SU-DHL-6 (cell line): ENCODE data around the gene PRSS38.

Source experiments
- H2AFZ ChIP-seq: fragments of 200-600 bp; sonication (generic); 2 replicates; pipeline ENCODE4 v1.6.1; 2014; ENCODE audit warnings: low read depth, mild to moderate bottlenecking, moderate library complexity, mixed read lengths, antibody characterized with exemption, low read length; ENCODE audit not compliant: severe bottlenecking
- H3F3A ChIP-seq: fragments of 200-600 bp; shearing (Covaris generic); 2 replicates; pipeline ENCODE4 v1.6.0; 2016; ENCODE audit warnings: antibody characterized with exemption, mild to moderate bottlenecking; ENCODE audit not compliant: insufficient read depth
- H3K27ac ChIP-seq: fragments of 200-600 bp; sonication (generic); 2 replicates; pipeline ENCODE4 v1.5.1; 2016; ENCODE audit warnings: low read depth, mild to moderate bottlenecking, low read length, moderate library complexity, mixed read lengths
- H3K27me3 ChIP-seq: fragments of 200-600 bp; sonication (generic), shearing (Covaris generic); 2 replicates; pipeline ENCODE4 v1.6.0; 2014; ENCODE audit warnings: mild to moderate bottlenecking, low read length
- H3K36me3 ChIP-seq: fragments of 200-600 bp; sonication (generic); 2 replicates; pipeline ENCODE4 v1.6.1; 2014; ENCODE audit warnings: mild to moderate bottlenecking, low read length, mixed read lengths
- H3K4me2 ChIP-seq: fragments of 300-600, 200-600 bp; shearing (Covaris generic), sonication (generic); 2 replicates; pipeline ENCODE4 v1.6.0; 2014; ENCODE audit warnings: low read length, low read depth, mild to moderate bottlenecking; ENCODE audit not compliant: poor library complexity, severe bottlenecking
- H3K4me3 ChIP-seq: fragments of 200-600 bp; sonication (generic); 2 replicates; pipeline ENCODE4 v1.5.1; 2014; ENCODE audit warnings: antibody characterized with exemption, low read length, mild to moderate bottlenecking, mixed read lengths; ENCODE audit not compliant: insufficient read depth, poor library complexity, severe bottlenecking
- H3K79me2 ChIP-seq: fragments of 200-600 bp; sonication (generic); 2 replicates; pipeline ENCODE4 v1.6.1; 2014; ENCODE audit warnings: mild to moderate bottlenecking, low read length, moderate library complexity; ENCODE audit not compliant: insufficient read depth
- H3K9ac ChIP-seq: fragments of 200-600 bp; sonication (generic); 2 replicates; pipeline ENCODE4 v1.7.0; 2014; ENCODE audit warnings: mild to moderate bottlenecking, low read length
- H3K9me2 ChIP-seq: fragments of 200-600 bp; sonication (generic); replicated peaks from 2 replicates; pipeline ENCODE4 v1.6.1; 2014; ENCODE audit warnings: low read length; ENCODE audit not compliant: insufficient read depth
- H3K9me3 ChIP-seq: fragments of 200-600 bp; sonication (generic); 2 replicates; pipeline ENCODE4 v1.6.1; 2014; ENCODE audit warnings: low read length, mixed read lengths; ENCODE audit not compliant: insufficient read depth
- H4K20me1 ChIP-seq: fragments of 200-600 bp; sonication (generic); 2 replicates; pipeline ENCODE4 v1.6.1; 2014; ENCODE audit warnings: low read depth, mild to moderate bottlenecking, antibody characterized with exemption, low read length, moderate library complexity, mixed read lengths
- EZH2phosphoT487 ChIP-seq: fragments of 200-600 bp; sonication (generic), shearing (Covaris generic); conservative IDR thresholded peaks from 2 replicates; pipeline ENCODE4 v1.6.1; 2018; ENCODE audit warnings: mild to moderate bottlenecking, antibody characterized with exemption, low read length, moderate library complexity, mixed read lengths
- TF ChIP-seq, protein P1 (sequence below): fragments of 200-600 bp; sonication (generic); IDR thresholded peaks from one replicate; pipeline ENCODE4 v1.5.1; 2017; ENCODE audit warnings: antibody characterized with exemption, mild to moderate bottlenecking, low read length, moderate library complexity; ENCODE audit not compliant: insufficient read depth, poor library complexity, severe bottlenecking

PRSS38 gene

DNA sequence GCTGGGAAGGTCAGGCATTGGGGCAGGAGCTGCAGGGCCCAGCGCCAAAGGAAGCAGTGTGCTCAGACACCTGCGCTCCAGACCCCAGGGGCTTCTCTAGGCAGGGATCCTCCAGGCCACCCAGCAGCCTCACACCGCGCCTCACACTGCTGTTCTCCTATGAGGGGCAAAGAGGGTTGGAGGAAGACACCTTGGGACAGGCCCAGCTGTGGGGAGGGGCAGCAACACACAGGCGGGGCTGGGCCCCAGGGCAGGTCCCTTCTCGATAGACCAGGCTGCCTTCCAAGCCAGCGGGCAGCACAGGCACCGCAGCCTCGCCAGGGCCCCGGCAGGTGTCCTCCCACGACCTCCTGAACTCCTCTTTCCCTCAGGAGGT lies 20.7 kb upstream of the PRSS38 start:
- Histone ChIP-seq H3F3A (no peaks in the 10 kb centered on the region), H3K4me3 (no peak overlapping the region), H3K9ac (no peak overlapping the region), H3K27ac (no peak overlapping the region), H3K79me2 (no peaks in the 10 kb centered on the region), H3K9me3 (no peaks in the 10 kb centered on the region), H3K4me2 (no peak overlapping the region), H2AFZ (no peak overlapping the region), H3K36me3 (no peaks in the 10 kb centered on the region), H4K20me1 (no peaks in the 10 kb centered on the region), H3K27me3 (no peaks in the 10 kb centered on the region), H3K9me2 (no peaks in the 10 kb centered on the region)
- no peak for TF ChIP-seq EZH2phosphoT487
- TF ChIP-seq, protein P1, sequence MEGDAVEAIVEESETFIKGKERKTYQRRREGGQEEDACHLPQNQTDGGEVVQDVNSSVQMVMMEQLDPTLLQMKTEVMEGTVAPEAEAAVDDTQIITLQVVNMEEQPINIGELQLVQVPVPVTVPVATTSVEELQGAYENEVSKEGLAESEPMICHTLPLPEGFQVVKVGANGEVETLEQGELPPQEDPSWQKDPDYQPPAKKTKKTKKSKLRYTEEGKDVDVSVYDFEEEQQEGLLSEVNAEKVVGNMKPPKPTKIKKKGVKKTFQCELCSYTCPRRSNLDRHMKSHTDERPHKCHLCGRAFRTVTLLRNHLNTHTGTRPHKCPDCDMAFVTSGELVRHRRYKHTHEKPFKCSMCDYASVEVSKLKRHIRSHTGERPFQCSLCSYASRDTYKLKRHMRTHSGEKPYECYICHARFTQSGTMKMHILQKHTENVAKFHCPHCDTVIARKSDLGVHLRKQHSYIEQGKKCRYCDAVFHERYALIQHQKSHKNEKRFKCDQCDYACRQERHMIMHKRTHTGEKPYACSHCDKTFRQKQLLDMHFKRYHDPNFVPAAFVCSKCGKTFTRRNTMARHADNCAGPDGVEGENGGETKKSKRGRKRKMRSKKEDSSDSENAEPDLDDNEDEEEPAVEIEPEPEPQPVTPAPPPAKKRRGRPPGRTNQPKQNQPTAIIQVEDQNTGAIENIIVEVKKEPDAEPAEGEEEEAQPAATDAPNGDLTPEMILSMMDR = no peak

DNA sequence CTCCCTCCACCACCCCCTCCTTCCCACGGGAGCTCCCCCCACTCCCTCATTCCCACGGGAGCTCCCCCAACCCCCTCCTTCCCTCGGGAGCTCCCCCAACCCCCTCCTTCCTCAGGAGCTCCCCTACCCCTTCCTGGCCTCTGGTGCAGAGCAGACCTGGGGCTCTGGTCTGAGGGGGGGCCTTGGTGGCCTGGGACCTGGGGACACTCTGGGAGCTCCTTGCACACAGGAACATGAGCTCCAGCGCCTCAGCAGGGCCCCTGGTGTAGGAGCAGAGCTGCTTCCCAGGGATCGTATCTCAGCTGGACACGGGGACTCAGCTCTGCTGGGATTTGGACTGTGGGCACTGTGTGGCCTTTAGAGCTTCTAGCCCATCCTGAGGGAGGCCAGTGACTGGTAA lies 19.7 kb upstream of the PRSS38 start:
- Histone ChIP-seq H3K9me2 (no peaks in the 10 kb centered on the region), H3K27ac (no peak overlapping the region), H2AFZ (no peak overlapping the region), H3F3A (no peaks in the 10 kb centered on the region), H3K36me3 (no peaks in the 10 kb centered on the region), H3K9me3 (no peaks in the 10 kb centered on the region), H3K4me3 (no peak overlapping the region), H3K27me3 (no peaks in the 10 kb centered on the region), H4K20me1 (no peaks in the 10 kb centered on the region), H3K4me2 (no peak overlapping the region), H3K79me2 (no peaks in the 10 kb centered on the region), H3K9ac (no peak overlapping the region)
- no peak for TF ChIP-seq EZH2phosphoT487
- TF ChIP-seq, protein P1 = no peak

DNA sequence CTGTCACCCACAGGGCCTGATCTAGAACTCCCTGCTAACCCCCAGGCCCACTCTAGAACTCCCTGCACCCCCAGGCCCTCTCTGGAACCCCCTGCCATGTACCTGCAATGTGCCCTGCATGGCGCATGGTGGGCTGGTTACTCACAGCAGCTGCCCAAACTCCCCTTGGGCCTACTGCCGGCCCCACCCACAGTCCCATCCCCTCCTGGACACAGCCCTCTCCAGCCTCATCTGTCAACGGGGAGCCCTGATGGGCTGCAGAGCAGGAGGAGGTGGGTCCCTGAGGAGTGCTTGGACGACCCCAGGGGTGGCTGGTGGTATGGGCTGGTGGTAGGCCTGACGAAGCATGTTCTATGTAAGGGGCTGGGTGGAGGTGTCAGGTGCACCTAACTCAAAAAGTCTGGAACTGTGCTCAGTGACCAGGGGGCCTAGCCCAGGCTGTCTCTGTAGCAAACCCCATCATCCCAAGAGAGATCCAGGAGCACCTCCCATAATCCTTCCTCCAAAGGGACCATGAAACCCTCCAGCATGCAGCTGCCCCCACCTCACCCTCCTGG lies 19.0 kb upstream of the PRSS38 start:
- H3K79me2 ChIP-seq = no peaks in the 10 kb centered on the region
- H4K20me1 ChIP-seq = no peaks in the 10 kb centered on the region
- H3K36me3 ChIP-seq = no peaks in the 10 kb centered on the region
- no peak overlapping the region for H2AFZ ChIP-seq
- H3K9me2 ChIP-seq = no peaks in the 10 kb centered on the region
- no peak overlapping the region for H3K27ac ChIP-seq
- H3F3A ChIP-seq = no peaks in the 10 kb centered on the region
- H3K4me2 ChIP-seq = no peak overlapping the region
- H3K9me3 ChIP-seq = no peaks in the 10 kb centered on the region
- TF ChIP-seq, protein P1 = no peak
- no peak for TF ChIP-seq EZH2phosphoT487
- no peak overlapping the region for H3K9ac ChIP-seq
- no peaks in the 10 kb centered on the region for H3K27me3 ChIP-seq
- H3K4me3 ChIP-seq = no peak overlapping the region
